ENCODE results near the gene PSMD14.

PSMD14 gene

GRCh38 chr2:161415987-161416707 is 107.9 kb downstream of the PSMD14 start, which contains the start of gene TBR1:
Gene TBR1, plus strand, starts transcription at chr2:161416297. Its CDS starts 114 bp downstream, at chr2:161416411.
- H3K4me3 ChIP-seq (replicated peaks; ENCODE audit: low read depth, low read length), result no peak within 1 kb of the TSS
- TF ChIP-seq CTCF (IDR thresholded peaks at IDR 0.05; ENCODE audit: low read depth, low read length, missing control alignments), result no peak
- no peak for DNase-seq (ENCODE audit: extremely low read depth, low read depth)

GRCh38 chr2:161416708-161417437 is 108.6 kb downstream of the PSMD14 start:
- DNase-seq (ENCODE audit: extremely low read depth, low read depth), result no peak

GRCh38 chr2:161417438-161418274 is 109.4 kb downstream of the PSMD14 start:
- no peak overlapping the region for H3K4me3 ChIP-seq (replicated peaks; ENCODE audit: low read depth, low read length)
- no peak for DNase-seq (ENCODE audit: extremely low read depth, low read depth)
- no peak for TF ChIP-seq CTCF (IDR thresholded peaks at IDR 0.05; ENCODE audit: low read depth, low read length, missing control alignments)

More at GRCh38 chr2:161416708-161417437, 108.6 kb downstream of the PSMD14 start:
- H3K4me3 ChIP-seq (replicated peaks; ENCODE audit: low read depth, low read length), result no peak overlapping the region
- no peak for TF ChIP-seq CTCF (IDR thresholded peaks at IDR 0.05; ENCODE audit: low read depth, low read length, missing control alignments)

GRCh38 chr2:161418275-161418714 is 110.1 kb downstream of the PSMD14 start:
- no peak for TF ChIP-seq CTCF (IDR thresholded peaks at IDR 0.05; ENCODE audit: low read depth, low read length, missing control alignments)
- H3K4me3 ChIP-seq (replicated peaks; ENCODE audit: low read depth, low read length), result no peak overlapping the region
- DNase-seq (ENCODE audit: extremely low read depth, low read depth), result no peak

- no peak for DNase-seq (ENCODE audit: extremely low read depth, low read depth)
- H3K4me3 ChIP-seq (replicated peaks; ENCODE audit: low read depth, low read length), result no peak overlapping the region
- TF ChIP-seq CTCF (IDR thresholded peaks at IDR 0.05; ENCODE audit: low read depth, low read length, missing control alignments), result no peak
These were observed 110.8 kb downstream of the PSMD14 start for GRCh38 chr2:161418715-161419637.

Measured in HFF-Myc (cell line).